CD4-positive, alpha-beta T cell treated with Interferon gamma for 1 hour (primary cell): ENCODE data around the gene MYF6.

Experiments used
- DNase-seq: peaks from one replicate; pipeline ENCODE4 v3.0.0-alpha.2; 2020

Gene MYF6

DNA sequence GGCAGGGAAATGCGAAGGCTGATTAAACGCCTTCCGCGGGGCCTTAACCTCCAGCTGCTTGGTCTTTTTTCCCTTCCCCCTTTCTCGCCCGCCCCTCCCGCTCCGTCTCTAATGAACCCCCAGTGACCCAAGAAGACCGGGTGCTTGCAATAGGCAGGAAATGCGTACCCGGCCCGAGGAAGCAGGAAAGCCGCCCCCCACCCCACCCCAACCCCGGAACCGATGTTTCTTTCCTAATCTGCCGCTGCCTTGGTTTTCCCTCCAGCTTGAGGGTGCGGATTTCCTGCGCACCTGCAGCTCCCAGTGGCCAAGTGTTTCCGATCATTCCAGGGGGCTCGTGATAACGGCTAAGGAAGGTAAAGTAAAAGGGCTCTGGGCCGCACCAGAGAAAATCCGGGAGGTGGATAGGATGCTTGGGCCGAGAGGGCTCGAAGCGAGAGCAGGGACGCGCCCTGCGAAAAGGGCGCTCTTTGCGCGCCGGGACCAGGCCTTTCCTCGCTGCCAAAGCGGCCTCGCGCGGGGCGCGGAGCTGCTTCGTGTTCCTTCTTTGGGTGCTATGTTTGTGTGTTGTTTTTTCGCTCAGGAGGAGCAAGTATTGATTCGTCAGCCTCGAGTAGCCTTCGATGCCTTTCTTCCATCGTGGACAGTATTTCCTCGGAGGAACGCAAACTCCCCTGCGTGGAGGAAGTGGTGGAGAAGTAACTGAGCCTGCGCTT is 983 bp downstream of the MYF6 start:
- DNase-seq = no peak

DNA sequence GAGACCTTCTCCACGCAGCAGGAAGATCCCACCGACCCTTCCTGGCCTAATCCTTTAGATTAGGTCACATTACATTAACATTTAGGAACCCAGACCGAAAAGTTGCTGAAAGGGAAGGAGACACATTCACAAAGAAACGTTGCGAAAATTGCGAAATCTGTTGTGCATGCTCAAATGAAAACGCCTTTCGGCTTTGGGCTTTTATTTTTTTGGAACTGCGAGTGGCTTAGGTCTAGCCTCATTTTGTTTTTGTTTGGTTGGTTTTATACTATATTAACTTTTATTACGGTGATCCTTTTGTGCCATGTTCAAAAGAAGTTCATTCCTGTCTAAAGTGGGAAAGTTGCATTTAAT is 1.5 kb downstream of the MYF6 start:
- no peak for DNase-seq

- DNase-seq = no peak
Observed at GRCh38 chr12:80709811-80710726, 2.6 kb downstream of the MYF6 start.

GRCh38 chr12:80710727-80711449 is 3.5 kb downstream of the MYF6 start:
- no peak for DNase-seq

GRCh38 chr12:80711866-80712265 is 4.4 kb downstream of the MYF6 start:
- no peak for DNase-seq

DNA sequence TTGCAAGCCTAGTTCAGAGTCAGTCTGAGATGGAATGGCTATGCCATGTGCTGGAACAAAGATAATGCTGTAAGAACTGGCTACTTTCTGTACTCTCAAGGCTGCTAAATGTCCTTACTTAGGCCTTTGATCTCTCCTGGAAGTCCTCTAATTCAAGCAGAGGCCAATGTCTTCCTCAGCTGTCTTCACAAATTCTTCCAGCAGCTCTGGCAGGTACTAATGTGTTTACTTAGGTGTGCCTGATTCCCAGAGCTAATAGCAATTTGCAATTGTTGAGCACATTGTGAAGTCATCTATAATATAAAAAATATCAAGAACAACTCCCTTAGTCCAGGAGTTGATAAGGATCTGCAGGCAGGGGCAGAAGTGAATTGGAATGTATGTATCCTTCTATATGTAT is 5.4 kb downstream of the MYF6 start:
- DNase-seq = no peak

DNA sequence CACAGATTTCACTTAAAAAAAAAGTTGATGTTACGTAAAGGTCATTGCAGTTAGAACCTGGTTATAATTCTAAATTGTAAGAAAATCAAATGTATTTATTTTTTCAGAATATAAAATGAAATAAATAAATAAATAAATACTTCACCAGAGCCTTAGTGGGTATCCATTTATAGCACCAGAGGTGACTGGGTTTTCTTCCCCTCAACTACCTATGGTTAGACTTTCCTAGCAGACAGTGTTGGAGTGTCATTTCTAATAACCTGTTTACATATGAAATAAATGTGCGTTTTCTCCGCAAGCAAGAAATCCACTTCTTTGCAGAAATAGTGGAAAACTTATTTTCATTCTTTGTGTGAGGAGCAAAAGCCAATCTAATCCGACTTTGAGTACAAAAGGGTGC is 6.0 kb downstream of the MYF6 start:
- no peak for DNase-seq

DNA sequence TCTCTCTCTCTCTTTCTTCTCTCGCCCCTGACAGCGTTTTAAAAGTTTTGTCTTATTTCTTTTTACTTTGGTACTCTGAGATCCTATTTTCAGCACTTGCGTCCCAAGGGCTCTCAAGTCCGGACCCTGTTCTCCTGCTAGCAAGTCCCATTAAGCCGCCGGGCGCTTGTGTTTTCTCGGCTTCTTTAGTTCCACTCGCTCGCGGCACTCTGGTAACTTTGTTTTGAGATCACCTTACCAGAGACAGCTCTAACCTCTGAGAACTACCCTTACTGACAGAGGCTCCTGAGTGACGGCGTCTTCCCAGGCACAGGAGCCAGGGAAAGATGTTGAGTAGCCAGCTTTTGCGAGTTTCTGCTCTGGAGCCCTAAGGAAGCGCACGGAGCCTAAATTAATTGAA is 6.6 kb downstream of the MYF6 start:
- DNase-seq = no peak

DNA sequence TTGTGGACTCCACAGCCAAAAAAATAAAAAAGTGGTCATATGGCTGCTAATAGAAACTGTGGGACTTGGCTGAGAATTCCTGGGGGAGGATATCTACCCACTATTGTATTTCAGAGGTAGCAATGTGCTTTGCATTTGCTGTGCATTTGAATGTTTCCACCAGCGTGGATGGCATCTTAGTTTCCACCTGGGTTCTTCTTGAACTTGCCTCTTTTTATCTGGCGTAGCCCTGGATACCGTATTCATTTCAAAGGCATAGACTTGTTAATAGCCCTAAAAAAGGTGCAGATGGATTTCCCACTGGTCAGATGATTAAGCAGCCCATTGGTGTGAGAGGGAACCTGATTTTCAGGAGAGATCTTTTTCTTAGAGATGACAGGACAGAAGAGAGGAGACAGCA is 7.4 kb downstream of the MYF6 start:
- DNase-seq = no peak

DNA sequence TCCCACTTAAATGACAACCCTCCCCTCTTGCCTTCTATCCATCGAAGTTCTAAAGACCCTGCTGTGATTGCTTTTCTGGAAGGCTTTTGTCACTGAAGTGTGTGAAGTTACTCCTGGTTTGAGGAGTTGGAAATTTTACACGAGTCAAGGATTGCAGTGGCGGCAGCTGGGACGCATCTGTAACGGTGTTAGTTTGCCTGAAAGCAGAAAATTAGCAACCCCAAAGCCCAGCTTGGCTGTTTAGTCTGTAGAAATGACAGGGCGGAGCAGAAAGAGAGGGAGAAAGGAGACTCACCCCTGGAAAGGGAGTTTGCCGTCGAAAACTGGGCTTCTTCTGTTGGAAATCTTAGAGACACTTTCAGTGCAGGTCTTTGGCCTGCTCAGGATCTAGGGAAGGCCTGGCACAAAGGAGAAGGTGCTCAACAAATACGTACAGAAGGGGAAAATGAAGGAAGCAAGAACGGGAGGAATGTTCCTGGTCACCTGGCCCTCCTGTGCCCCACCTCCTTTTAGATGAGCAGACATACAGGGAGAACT is 8.3 kb downstream of the MYF6 start:
- DNase-seq = no peak

GRCh38 chr12:80716696-80717469 is 9.4 kb downstream of the MYF6 start, which contains the start of gene MYF5:
Gene MYF5 (plus strand): TSS chr12:80716912. CDS start chr12:80717064, 152 bp downstream.
- DNase-seq = no peak

DNA sequence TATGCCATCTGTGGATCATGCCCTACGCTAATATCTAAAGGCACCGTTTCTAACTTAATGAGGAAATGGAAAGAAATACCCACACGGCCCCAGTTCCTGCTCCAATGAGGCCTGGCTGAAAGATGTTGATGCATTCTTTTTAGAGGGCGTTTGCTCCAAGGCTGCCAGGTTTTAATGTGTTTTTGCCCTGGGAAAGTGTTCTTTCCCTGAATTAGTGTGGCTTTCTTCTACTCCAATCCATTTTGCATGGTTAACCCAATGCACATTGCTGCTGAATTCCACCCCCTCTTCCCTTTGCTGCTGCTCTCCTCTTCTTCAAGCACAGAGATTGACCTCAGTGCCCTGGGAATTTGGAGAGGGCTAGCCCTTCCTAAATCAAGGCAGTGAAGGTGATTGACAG is 10.4 kb downstream of the MYF6 start:
- DNase-seq = no peak

DNA sequence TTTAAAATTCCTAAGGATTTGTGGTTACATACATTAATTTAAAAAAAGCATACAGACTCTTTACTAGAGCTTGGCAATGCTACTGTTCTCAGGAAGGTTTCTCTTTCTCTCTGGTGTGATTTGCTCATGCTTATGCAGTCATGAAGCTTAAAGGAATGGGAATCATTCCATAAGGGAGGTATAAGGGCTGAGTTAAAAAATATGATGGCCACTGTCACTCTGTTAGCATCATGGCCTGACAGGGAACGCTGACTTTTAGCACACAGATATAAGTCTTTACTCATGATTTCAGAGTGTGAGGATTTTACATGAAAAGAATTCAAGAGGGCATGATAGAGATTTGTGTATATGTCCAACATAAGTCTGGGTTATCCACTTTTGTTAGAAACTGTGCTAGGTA is 13.1 kb downstream of the MYF6 start:
- no peak for DNase-seq

GRCh38 chr12:80721326-80721725 is 13.9 kb downstream of the MYF6 start:
- no peak for DNase-seq

- no peak for DNase-seq
Observed at GRCh38 chr12:80745851-80746505, 38.5 kb downstream of the MYF6 start.

DNA sequence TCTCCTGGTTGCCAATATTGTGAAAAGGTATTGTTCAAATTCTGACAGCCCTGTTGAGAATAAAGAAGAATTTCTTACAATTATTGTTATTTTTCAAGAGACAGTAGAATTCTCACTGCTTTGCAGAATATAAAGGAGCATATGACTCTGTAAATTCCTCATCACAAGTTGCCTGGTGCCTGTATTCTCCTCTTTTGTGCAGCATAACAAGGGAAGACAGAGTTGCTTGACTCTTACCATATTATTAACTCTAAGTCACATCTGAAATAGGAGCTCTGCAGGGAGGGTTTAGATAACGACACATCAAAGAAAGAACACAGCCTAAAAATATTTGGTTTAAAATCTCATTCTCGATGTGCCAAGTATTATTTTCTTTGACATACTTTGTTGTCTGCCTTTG is 40.4 kb downstream of the MYF6 start:
- no peak for DNase-seq

- DNase-seq = no peak
Observed at GRCh38 chr12:80749456-80749855, 42.0 kb downstream of the MYF6 start.

- no peak for DNase-seq
Observed at GRCh38 chr12:80752464-80752863, 45.0 kb downstream of the MYF6 start.

DNA sequence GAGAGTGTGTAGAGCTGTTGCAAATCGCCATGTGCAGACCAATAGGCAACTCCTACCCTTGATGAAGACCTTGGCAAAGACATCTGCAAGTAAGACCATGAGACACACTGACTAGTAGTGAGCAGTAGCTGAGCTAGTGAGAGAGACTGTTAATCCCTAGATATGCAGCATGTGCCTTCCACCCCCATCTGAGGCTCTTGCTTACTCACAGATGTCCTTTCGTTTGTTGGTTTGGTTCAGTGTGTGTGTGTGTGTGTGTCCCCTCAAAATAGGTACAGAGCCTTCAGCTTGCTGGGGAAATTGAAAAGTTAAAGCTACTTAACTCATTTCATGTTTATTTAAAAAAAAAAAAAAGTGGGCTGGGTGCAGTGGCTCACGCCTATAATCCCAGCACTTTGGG is 46.8 kb downstream of the MYF6 start:
- DNase-seq = no peak

DNA sequence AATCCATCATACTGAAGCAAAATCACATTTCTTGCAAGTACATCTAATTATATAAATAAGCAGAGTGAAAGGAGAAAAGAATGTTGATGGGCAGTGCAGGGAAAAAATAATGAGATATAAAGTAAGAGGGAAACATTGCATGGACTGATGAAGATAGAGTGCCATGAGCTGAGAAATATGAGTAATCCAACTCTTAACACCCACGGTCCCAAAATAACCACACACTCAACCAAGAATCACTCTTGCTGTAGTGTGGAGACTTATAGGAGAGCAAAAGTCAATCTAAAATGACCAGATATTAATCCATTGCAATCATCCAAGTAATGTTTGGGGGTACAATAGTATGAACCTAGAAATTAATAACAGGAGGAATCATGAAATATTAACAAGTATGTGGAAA is 49.4 kb downstream of the MYF6 start:
- DNase-seq = no peak
